Left hindlimb (tissue), 1 donor: ENCODE data around the gene NKX1-1.
A peak's percentile ranks its signal among the peaks of the same experiment; 100 is the strongest.
"Not testable (repeated sequence)": the region's sequence is repeated elsewhere in the genome, so short reads cannot be mapped to it uniquely, and the experiment has no call there.

Source experiments
- DNase-seq: peaks from one replicate; pipeline ENCODE4 v3.0.0-alpha.2; 2018

NKX1-1 gene

DNA sequence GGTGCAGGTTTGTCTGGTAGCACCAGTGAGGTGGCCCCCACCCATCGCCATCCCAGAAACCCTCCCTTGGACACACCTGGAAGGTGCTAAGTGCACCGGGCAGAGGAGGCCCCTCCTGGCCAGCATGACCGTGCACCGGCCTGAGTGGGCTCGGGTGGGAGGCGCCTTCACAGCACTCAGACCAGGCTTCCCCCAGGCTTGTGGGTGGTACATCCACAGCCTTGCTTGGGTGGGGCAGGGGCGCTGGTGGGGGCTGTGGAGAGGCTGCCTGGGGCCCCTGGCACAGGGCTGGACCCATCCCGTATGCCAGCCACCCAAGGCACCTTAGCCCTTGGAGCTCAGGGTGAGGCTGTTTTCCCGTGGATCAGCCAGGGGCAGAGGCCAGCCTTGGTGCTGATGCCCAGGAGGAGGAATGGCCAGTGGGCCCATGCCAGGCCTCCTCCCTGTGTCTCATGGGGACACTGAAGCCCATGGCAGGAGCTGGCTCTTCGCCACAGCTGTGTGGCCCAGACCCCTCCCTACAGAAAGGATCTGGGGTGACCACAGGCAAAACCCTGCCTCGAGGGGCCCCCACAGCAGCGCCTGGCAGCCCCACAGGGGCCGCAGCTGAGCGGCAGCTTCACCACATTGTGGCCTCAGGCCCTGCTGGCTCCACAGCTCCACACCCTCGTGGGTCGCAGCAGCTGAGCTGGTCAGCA lies 21.4 kb downstream of the NKX1-1 start:
- peak; percentile 18 for DNase-seq

DNA sequence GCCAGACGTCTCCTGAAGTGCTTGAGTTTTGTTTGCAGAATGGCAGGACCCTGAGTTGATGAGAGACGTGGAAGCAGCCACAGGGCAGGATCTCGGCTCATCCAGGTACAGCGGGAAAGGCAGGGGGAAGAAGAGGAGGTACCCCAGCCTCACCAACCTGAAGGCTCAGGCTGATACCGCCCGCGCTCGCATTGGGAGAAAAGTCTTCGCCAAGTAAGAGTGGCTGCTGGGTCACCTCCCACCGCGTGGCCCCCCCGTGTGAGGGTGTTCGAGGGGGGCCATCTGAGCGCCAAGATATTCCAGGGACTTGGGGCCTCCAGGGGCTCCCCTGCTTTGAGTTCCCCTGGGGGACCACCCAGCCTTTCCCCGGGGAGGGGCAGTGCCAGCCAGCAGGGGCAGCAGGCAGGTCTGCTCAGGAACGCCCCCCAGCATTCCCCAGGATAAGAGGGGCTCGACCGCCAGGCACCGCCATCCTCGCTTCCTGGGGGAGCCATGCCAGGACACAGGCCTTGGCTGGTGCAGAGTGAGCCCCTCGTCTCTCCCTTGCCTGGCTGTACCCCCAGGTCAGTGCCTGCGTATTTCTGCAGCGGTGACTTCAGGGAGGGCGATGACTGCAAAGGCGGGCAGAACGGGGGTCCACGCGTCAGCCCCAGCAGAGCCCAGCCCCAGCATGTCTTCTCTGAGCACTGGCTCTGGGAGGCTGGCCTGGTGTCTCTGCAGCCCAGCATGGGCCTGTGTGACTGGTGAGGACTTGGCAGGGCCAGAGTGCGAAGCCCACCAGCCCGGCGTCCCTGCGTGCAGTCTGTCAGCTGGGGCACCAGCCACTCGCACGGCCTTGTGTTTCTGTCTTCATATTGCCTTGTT lies 22.3 kb downstream of the NKX1-1 start:
- peak; percentile 21 for DNase-seq

- peak; percentile 24 for DNase-seq
Measured at GRCh38 chr4:1382776-1383727, 23.2 kb downstream of the NKX1-1 start.

- DNase-seq: no peak
Measured at GRCh38 chr4:1381944-1382541, 24.2 kb downstream of the NKX1-1 start.

DNA sequence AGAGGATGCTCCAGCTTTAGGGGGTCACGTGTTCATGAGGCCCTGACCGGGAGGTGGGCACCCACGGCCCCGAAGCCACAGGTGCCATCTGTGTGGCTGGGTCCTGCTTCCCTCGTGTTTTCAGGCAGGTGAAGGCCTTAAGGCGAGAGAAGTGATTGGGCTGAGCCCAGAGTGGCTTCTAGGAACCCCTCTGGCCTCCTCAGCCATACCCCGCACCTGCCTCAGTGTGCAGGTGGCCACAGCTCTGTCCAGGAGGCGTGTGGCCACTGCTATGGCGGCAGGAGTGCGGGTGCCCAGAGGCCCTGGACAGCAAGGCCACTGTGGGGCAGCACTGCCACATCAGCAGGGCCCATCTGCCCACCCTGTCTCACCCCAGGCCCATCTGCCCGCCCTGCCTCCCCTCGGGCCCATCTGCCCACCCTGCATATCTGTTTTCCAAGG lies 25.0 kb downstream of the NKX1-1 start:
- peak; percentile 19 for DNase-seq

GRCh38 chr4:1380368-1381151 lies 25.7 kb downstream of the NKX1-1 start:
- peak; percentile 10 for DNase-seq

GRCh38 chr4:1379801-1380331 lies 26.4 kb downstream of the NKX1-1 start:
- no peak for DNase-seq

- DNase-seq: peak; percentile 27
Measured at GRCh38 chr4:1379351-1379781, 26.9 kb downstream of the NKX1-1 start.

DNA sequence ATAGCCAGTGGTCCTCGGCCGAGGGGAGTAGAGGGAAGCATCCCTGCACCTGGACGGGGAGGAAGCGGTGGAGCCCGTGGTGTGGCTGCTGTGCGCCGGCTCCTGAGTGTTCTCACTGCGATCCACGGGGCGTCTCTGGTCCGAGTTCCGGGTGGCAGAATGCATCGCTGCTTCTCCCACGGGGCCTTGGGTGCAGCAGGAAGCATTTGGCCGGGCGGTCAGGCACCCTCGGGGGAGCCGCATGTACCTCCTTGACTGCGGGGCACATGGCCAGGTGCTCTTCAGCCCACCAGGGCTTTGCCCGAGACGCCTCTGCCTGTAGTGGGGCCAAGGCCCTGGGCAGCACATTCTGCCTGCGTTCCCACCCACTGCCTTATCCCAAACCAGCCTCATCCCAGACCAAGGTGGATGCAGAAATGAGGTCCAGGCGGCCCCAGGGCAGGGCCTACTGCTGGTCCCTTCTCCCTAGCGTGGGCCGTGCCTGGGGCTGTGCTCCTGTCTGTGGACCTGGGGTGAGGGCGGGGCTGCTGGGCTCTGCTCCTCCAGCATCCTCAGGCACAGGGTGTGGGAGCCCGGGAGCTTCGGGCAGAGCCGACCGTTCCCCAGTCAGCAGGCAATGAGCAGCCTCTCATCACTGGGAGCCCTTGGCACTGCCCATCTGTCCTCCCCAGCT lies 27.5 kb downstream of the NKX1-1 start:
- DNase-seq: peak; percentile 15

DNA sequence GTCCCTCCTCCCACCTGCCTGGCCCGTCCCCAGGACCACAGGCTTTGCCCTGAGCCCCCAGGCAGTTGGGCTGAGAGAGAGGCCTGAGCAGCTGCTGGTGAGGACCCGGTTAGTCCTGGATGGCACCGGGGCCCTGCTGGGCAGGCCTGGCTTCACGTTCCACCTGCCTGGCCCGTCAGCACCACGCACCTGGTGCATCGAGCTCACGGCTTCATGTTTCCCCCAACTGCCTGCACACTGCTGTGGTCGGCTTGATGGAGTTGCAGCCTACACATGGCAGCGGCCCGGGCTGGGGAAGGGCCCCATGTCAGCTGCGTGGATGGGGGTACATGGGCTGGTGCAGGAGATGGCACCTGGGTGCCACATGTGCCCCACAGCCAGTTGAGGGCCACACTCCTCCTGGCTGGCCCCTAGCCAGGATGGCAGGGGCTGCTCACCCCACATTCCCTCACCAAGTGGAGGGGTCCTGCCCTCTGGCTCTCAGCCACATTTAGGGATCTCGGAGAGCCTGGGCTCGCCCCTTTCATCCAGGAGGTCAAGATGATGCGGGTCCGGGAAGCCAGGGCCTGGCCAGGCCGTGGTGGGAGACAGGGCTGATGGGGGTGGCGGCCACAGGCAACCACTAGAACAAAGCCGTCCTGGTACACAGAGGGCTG lies 28.5 kb downstream of the NKX1-1 start:
- peak; percentile 16 for DNase-seq

DNA sequence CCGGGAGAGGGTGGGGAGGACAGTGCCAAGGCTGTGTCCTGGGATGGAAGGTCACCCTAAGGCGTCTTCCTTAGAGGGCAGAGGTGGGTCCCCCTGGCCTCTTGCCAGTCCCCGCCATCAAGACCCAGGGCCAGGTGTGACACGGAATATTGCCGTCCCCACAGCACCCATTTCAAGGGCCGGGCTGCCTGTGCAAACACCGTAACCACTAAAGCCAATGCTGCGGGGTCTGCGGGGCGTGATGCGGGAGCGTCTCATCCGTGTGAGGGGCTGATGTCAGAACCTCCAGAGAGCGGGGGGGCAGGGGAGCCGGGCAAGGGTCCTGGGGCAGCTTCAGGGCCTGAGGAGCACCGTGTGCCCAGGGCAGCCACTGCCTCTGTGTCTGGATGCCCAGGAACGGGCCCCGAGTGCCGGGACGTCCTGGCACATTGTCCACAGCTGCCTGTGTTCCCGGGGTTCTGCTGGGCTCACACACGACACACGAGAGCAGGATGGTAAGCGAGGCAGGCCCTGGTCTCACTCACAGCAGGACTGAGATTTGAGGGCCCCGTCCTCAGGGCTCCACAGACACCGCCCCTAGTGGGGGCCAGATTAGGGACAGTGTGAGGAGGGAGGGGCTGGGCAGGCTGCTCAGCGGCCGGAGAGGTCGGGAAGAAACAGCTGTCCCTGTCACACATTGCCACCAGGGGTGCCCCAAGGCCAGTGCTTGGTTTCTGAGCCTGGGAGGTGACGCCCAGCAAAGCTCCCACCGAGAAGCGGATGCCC lies 29.2 kb downstream of the NKX1-1 start:
- peak; percentile 38 for DNase-seq

- DNase-seq: no peak
Measured at GRCh38 chr4:1376391-1376840, 29.8 kb downstream of the NKX1-1 start.

DNA sequence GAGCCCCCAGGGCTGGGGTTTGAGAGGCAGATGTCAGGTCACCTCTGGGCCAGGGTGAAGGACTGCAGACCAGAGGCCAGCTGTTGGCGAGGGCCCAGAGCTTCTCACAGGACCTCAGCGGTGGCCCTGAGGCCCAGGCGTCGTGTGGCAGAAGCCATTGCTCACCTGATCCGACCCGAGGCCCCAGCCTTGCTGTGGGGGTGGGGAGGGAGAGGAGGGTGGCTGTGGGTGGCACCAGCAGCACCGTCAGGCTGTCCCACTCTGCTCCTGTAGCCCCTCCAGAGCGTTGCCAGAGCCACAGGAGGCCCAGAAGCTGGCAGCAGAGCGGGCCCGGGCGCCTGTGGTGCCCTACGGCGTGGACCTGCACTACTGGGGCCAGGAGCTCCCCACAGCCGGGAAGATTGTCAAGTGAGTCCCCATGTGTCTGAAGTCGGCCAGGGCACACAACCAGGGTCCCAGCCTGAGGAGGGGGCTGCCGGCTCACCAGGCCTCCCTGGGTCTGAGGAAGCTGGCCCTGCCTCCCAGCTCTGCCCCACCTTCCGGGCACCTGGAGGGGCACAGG lies 30.4 kb downstream of the NKX1-1 start:
- peak; percentile 13 for DNase-seq

- DNase-seq: peak; percentile 14
Measured at GRCh38 chr4:1375051-1375721, 31.1 kb downstream of the NKX1-1 start.

- peak; percentile 12 for DNase-seq
Measured at GRCh38 chr4:1374706-1375045, 31.6 kb downstream of the NKX1-1 start.

DNA sequence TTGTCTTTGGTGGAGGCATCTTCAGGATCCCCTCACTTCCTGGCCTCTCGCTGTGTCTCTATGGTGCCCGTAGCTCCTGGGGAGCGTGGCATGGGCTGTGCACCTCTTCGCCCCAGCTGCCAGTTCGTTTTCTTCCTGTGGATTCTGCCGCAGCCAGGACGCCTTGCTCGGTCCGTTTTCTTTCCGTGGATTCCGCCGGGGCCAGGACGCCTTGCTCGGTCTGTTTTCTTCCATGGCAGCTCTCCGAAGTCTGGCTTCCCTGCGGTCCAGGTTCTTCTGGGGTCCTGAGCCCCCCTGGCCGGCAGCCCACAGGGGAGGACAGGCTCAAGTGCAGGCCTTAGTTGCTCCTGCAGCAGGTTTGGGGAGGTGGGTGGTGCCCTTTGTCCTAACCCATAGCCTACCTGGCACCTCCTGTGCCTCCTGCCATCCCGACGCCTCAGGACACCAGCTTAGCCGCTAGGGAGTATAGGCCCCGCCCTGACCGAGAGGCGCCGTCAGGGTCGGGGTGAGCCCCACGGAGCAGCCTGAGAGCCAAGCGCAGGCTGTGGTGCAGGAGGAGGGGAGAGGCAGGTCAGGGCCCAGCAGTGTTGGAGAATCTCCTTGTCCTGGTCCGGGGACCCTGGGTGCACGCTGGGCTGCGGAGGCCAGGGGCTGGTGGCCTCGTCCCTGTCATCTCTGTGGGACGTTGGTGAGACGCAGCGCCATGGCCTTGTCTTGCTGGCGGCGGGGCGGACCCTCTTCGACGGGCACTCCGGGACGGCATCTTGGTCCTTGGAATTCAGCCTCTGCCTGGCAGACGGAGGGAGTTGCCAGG lies 32.1 kb downstream of the NKX1-1 start:
- DNase-seq: peak; percentile 23

GRCh38 chr4:1372576-1372975 lies 33.7 kb downstream of the NKX1-1 start:
- not testable (repeated sequence) for DNase-seq
